Small intestine (tissue), 7 donors: ENCODE results near the gene SNAP91. TPM values are rescaled to one million over a fixed set of nuclear protein-coding genes. Genes with fewer than 3 reads are reported as not detected.

Source experiments
- DNase-seq, 2 donors: peaks; one replicate each; pipeline versions ENCODE4 v3.0.0 to v3.0.0-alpha.2; 2013
- FAIRE-seq: peaks from 2 replicates; lab custom pipeline; 2012; peaks lifted over from hg19 to GRCh38; lab: Jason Lieb, UNC
- H3K27ac ChIP-seq, 3 donors: one replicate each; pipeline ENCODE4 v1.5.1; 2013; ENCODE audit warnings: low read length in 2 of 3, mild to moderate bottlenecking in 2 of 3, control low read depth in 1 of 3, inconsistent platforms in 1 of 3, low read depth in 1 of 3, moderate library complexity in 1 of 3
- H3K27me3 ChIP-seq, 3 donors: one replicate each; pipeline ENCODE4 v1.6.1; 2013; ENCODE audit warnings: low read length in 3 of 3, inconsistent platforms in 1 of 3; ENCODE audit not compliant: control insufficient read depth in 3 of 3, insufficient read depth in 3 of 3
- H3K36me3 ChIP-seq, 3 donors: one replicate each; pipeline ENCODE4 v1.6.1; 2013; ENCODE audit warnings: low read length in 3 of 3, inconsistent platforms in 1 of 3, low read depth in 1 of 3, mild to moderate bottlenecking in 1 of 3, moderate library complexity in 1 of 3; ENCODE audit not compliant: control insufficient read depth in 3 of 3, insufficient read depth in 2 of 3
- H3K4me1 ChIP-seq, 3 donors: one replicate each; pipeline ENCODE4 v1.6.1; 2013; ENCODE audit warnings: low read length in 2 of 3, inconsistent platforms in 1 of 3, low read depth in 1 of 3, mild to moderate bottlenecking in 1 of 3, moderate library complexity in 1 of 3; ENCODE audit not compliant: control insufficient read depth in 3 of 3, insufficient read depth in 2 of 3
- H3K4me3 ChIP-seq, 3 donors: one replicate each; pipeline ENCODE4 v1.5.1; 2013; ENCODE audit warnings: low read length in 3 of 3, control low read depth in 1 of 3, inconsistent platforms in 1 of 3, low read depth in 1 of 3, mild to moderate bottlenecking in 1 of 3, moderate library complexity in 1 of 3
- H3K9me3 ChIP-seq, 2 donors: one replicate each; pipeline ENCODE4 v1.6.1; 2013; ENCODE audit warnings: low read depth in 1 of 2, low read length in 1 of 2; ENCODE audit not compliant: control insufficient read depth in 2 of 2, insufficient read depth in 1 of 2
- WGBS, 3 donors: extraction: QIAGEN DNeasy Blood & Tissue Kit; methylation state at CpG; one replicate each; pipeline ENCODE4 v1.1.7; 2013; 5-methylcytosine and 5-hydroxymethylcytosine counted together
- polyA plus RNA-seq, 4 donors: library from polyadenylated mRNA; stranded (reverse) in 3 of 4; unstranded in 1 of 4; fragments of 200-250 nt in 3 of 4; fragments of 120-200 nt in 1 of 4; gene quantifications; one replicate each; pipeline versions ENCODE4 v1.2.1 to v1.2.3, GENCODE V29; 2013
- donor health status: healthy with polysubstance abuse.
- donor health status: control.
- donor health status: control.
- donor health status: Bipolar disorder and iron deficiency.
- donor health status: healthy.

The SNAP91 gene
- polyA plus RNA-seq, 4 donors, result 0.43 to 1.9 (median 0.81) TPM; not detected in 1

- FAIRE-seq, result no peak
- 44 to 61% (median 48%) methylated on average over 4 of the region's 4 CpGs for WGBS, 3 donors
Measured at GRCh38 chr6:83613378-83613777, 95.5 kb downstream of the SNAP91 start.

DNA sequence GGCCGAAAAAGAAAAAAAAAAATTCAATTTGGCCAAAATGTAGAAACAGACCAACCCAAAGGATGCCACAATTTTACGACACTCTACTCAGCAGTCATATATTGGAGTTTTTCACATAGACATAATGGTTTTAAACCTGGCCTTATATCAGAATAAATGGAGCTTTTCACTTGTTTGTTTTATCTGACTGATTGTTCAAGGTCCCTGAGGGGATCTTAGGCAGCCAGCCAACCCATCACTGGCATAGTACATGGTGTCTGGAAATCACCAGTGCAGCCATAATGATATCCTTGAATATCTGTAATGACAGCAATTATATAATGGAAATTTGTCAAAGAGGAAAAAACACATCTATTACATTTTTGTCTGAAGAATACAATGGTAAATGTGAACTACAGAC lies 99.7 kb downstream of the SNAP91 start:
- DNase-seq, result no peak
- no peaks in the 10 kb centered on the region for H3K36me3 ChIP-seq
- no peaks in the 10 kb centered on the region for H3K9me3 ChIP-seq
- H3K27me3 ChIP-seq, result no peaks in the 10 kb centered on the region
- 75 to 92% (median 86%) methylated on average over 2 of the region's 2 CpGs for WGBS, 3 donors
- no peak overlapping the region for H3K4me3 ChIP-seq
- no peak overlapping the region for H3K27ac ChIP-seq
- FAIRE-seq, result no peak
- H3K4me1 ChIP-seq, result no peaks in the 10 kb centered on the region

More at GRCh38 chr6:83613378-83613777, 95.5 kb downstream of the SNAP91 start:
- Histone ChIP-seq H3K4me1 (no peaks in the 10 kb centered on the region), H3K27ac (no peak overlapping the region), H3K4me3 (no peak overlapping the region), H3K9me3 (no peaks in the 10 kb centered on the region), H3K27me3 (no peaks in the 10 kb centered on the region), H3K36me3 (no peaks in the 10 kb centered on the region)
- no peak for DNase-seq

DNA sequence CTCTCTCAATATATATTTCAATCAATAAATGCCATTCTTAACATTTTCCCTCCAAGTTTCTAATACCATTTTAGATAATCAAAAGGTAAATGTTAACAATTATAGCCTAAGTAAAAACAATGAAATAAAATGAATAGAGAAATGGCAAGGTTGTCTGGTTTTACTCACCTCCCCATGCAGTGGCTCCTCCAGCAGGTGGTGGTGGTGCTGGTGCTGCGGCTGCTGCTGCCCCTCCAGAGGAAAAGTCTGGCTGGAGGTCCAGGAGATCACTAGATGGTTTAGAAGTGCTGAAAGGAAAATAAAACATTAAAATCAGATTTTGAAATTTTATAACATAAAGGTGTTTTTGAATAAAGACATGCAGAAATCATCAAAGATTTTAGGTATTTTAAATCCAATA lies 103.4 kb downstream of the SNAP91 start:
- WGBS, 3 donors, result 81 to 88% (median 83%) methylated on average over 1 of the region's 1 CpG
- DNase-seq, result no peak
- H3K9me3 ChIP-seq, result no peaks in the 10 kb centered on the region
- FAIRE-seq, result no peak
- H3K27me3 ChIP-seq, result no peaks in the 10 kb centered on the region
- no peak overlapping the region for H3K27ac ChIP-seq
- no peak overlapping the region for H3K4me3 ChIP-seq
- H3K36me3 ChIP-seq, result no peaks in the 10 kb centered on the region
- no peaks in the 10 kb centered on the region for H3K4me1 ChIP-seq

GRCh38 chr6:83603551-83603950 lies 105.3 kb downstream of the SNAP91 start:
- Histone ChIP-seq H3K36me3 (no peaks in the 10 kb centered on the region), H3K4me1 (no peaks in the 10 kb centered on the region), H3K4me3 (no peak overlapping the region), H3K9me3 (no peaks in the 10 kb centered on the region), H3K27me3 (no peaks in the 10 kb centered on the region), H3K27ac (no peak overlapping the region)
- FAIRE-seq (no peak), DNase-seq (no peak)
- WGBS, 3 donors, result 56 to 64% (median 59%) methylated on average over 2 of the region's 2 CpGs

- DNase-seq (no peak), FAIRE-seq (no peak)
- no peaks in the 10 kb centered on the region for H3K9me3 ChIP-seq
- no peaks in the 10 kb centered on the region for H3K36me3 ChIP-seq
- H3K27me3 ChIP-seq, result no peaks in the 10 kb centered on the region
- no peak overlapping the region for H3K4me3 ChIP-seq
- H3K4me1 ChIP-seq, result no peaks in the 10 kb centered on the region
- 64 to 82% (median 81%) methylated on average over 3 of the region's 3 CpGs for WGBS, 3 donors
- no peak overlapping the region for H3K27ac ChIP-seq
Measured at GRCh38 chr6:83601119-83601518, 107.8 kb downstream of the SNAP91 start.

DNA sequence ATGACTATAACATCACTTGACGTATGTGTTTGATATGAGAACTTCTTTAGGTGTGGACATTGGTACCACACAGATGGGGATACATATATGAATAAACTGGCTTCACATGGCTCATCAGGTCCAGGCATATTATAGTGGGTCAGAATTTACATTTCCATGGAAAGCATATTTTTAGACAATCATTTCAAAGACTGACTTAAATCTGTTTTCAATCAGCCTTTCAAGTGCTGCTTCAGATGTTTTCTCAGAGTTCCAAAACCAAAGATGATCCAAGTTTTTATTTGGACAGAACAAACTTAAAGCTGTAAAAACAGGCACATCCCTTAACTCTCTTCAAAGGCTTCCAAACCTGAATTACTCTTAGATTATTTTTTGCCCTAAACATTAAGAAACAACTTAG lies 108.4 kb downstream of the SNAP91 start:
- DNase-seq, result no peak
- Histone ChIP-seq H3K27me3 (no peaks in the 10 kb centered on the region), H3K4me3 (no peak overlapping the region), H3K4me1 (no peaks in the 10 kb centered on the region), H3K9me3 (no peaks in the 10 kb centered on the region), H3K27ac (no peak overlapping the region), H3K36me3 (no peaks in the 10 kb centered on the region)
- FAIRE-seq, result no peak
- WGBS, 3 donors, result 93 to 98% (median 96%) methylated on average over 1 of the region's 1 CpG

DNA sequence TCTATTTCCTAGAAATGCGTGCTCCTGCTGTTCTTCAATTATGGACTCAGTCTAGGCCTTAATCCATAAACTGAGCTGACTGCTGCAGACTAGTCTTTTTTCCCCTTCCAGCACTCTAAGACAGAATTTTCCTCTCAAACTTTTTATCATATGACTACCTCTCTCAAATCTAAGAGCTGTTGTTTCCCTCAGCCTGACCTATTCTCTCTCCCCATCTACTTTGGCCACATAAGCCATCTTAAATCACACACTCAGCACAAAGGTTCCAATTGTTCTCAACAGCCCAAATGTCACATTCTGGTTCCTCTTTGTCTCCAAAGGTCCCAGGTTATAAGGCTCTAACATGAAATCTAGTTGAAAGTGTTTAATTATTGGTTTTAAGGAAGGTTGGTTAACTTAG lies 111.4 kb downstream of the SNAP91 start:
- Histone ChIP-seq H3K27me3 (peaks cover 0 to 2% (median 0%) of the 10 kb centered on the region in 3 donors), H3K27ac (no peak overlapping the region), H3K4me1 (no peaks in the 10 kb centered on the region), H3K36me3 (no peaks in the 10 kb centered on the region), H3K9me3 (no peaks in the 10 kb centered on the region), H3K4me3 (no peak overlapping the region)
- no peak for FAIRE-seq
- WGBS, 3 donors, result 83 to 91% (median 90%) methylated on average over 1 of the region's 1 CpG
- no peak for DNase-seq

- no peaks in the 10 kb centered on the region for H3K4me1 ChIP-seq
- H3K9me3 ChIP-seq, result no peaks in the 10 kb centered on the region
- no peak for DNase-seq
- peaks cover 0 to 2% (median 0%) of the 10 kb centered on the region in 3 donors for H3K27me3 ChIP-seq
- no peak overlapping the region for H3K27ac ChIP-seq
- FAIRE-seq, result no peak
- no peaks in the 10 kb centered on the region for H3K36me3 ChIP-seq
- WGBS, 3 donors, result 50 to 79% (median 64%) methylated on average over 1 of the region's 1 CpG
- H3K4me3 ChIP-seq, result no peak overlapping the region
Measured at GRCh38 chr6:83597051-83597450, 111.8 kb downstream of the SNAP91 start.

DNA sequence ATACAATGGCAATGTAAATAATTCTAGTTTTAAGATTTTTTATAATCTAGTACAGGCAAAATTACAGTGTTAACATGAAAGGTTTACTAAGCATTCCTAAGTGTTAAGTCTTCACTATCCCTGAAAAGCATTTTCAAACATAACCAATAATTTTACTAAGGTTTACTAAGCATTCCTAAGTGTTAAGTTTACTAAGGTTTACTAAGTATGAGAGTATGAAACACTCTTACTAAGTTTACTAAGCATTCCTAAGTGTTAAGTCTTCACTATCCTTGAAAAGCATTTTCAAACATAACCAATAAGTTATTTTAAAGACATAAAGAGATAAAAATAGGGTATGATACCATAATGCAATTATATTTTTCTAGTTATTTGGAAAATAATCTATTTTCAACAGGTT lies 114.0 kb downstream of the SNAP91 start:
- FAIRE-seq (no peak), DNase-seq (no peak)
- peaks cover 0 to 2% (median 0%) of the 10 kb centered on the region in 3 donors for H3K27me3 ChIP-seq
- H3K4me3 ChIP-seq, result no peak overlapping the region
- no peak overlapping the region for H3K27ac ChIP-seq
- H3K4me1 ChIP-seq, result no peaks in the 10 kb centered on the region
- no peaks in the 10 kb centered on the region for H3K36me3 ChIP-seq
- no peaks in the 10 kb centered on the region for H3K9me3 ChIP-seq
